SH-SY5Y (cell line): ENCODE measurements around the gene SLC6A18.

ENCODE experiments used
- GATA2 ChIP-seq: IDR thresholded peaks from 2 replicates; pipeline ENCODE4 v1.6.1; 2011; ENCODE audit warnings: mild to moderate bottlenecking, low read depth, low read length
- GATA3 ChIP-seq: IDR thresholded peaks from 2 replicates; pipeline ENCODE4 v1.6.1; 2011; ENCODE audit warnings: low read depth, mild to moderate bottlenecking, low read length, moderate library complexity

DNA sequence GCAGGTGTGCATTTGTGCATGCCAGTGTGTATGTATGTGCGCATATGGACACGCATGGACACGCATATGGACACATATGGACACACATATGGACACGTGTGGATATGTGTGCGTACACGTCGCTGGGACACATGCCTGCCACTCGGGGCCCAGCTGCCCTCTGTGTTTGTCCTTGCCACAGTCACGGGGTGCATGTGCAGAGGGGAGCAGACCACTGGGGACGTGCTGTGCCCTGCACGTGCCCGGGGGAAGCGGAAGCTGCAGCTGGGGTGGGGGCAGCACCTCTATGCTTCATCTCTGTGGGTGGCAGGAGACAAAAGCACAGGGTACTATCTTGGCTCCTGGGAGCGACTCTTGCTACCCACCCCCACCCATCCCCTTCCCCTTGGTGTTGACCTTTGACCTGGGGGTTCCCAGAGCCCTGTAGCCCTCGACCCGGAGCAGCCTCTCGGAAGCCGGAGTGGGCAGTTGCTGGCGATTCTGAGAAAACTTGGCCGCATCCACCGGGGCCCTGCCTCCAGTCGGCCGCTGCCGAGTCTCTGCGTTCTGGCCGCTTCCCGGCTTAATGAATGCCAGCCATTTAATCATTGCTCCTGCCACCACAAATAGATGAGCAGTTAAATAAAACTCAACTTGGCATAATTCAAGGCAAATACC is 2.4 kb upstream of the SLC6A18 start:
- TF ChIP-seq GATA2: no peak
- TF ChIP-seq GATA3: no peak
